HCT116 (cell line): ENCODE measurements around the gene UBE2O. TPM values are rescaled to one million over a fixed set of nuclear protein-coding genes. Genes with fewer than 3 reads are reported as not detected.

ENCODE experiments used
- ATAC-seq: fragments of 200-7000 bp; cut with Tn5 transposase; 2 replicates; pipeline ENCODE4 v1.9.1; 2020; ENCODE audit warnings: mild to moderate bottlenecking, moderate library complexity
- BruUV-seq: library from RNA; stranded (reverse); fragments of 400-500 nt; replicated peaks from 2 replicates; lab custom pipeline; 2021; lab: Mats Ljungman, UMichigan
- CTCF ChIA-PET: fragments of 300-600 bp; sonication (Branson Sonifier 250); formaldehyde crosslinking; loops from one replicate; lab custom pipeline; 2021; ENCODE audit warnings: antibody characterized with exemption; lab: Charles Lee
- POLR2A ChIA-PET: fragments of 300-600, 350-600 bp; sonication (Branson Sonifier 250); formaldehyde crosslinking; loops from one replicate; lab custom pipeline; 2021; ENCODE audit warnings: antibody characterized with exemption; lab: Charles Lee
- RAD21 ChIA-PET, 2 experiments: fragments of 300-600 bp; sonication (Branson Sonifier 250); formaldehyde crosslinking; loops; one replicate each; lab custom pipeline; 2023; ENCODE audit warnings: low total read pairs in 2 of 2; ENCODE audit not compliant: uncharacterized antibody in 2 of 2, unreplicated experiment in 2 of 2, low non-redundant PET in 1 of 2; lab: Charles Lee
- DNase-seq: peaks from one replicate; pipeline ENCODE4 v3.0.0-alpha.2; 2010; ENCODE audit warnings: low read depth, low spot score
- H2AFZ ChIP-seq: fragments of 200-600 bp; shearing (Covaris generic), sonication (generic); 2 replicates; pipeline ENCODE4 v1.6.1; 2017; ENCODE audit warnings: low read depth, mixed run types, mixed read lengths, antibody characterized with exemption, low read length; ENCODE audit not compliant: poor library complexity, severe bottlenecking
- H3K27ac ChIP-seq: 2 replicates; pipeline ENCODE4 v1.5.1; 2012; ENCODE audit warnings: low read depth, low read length
- H3K27me3 ChIP-seq: fragments of 200-600 bp; sonication (generic); 2 replicates; pipeline ENCODE4 v1.6.1; 2016; ENCODE audit warnings: mixed run types, low read length, mixed read lengths; ENCODE audit not compliant: insufficient read depth
- H3K36me3 ChIP-seq, 2 experiments: fragments of 200-500 bp in 1 of 2; fragments of 200-600 bp in 1 of 2; sonication (Bioruptor generic) in 1 of 2; sonication (generic) in 1 of 2; 2 replicates each; pipeline versions ENCODE4 v1.5.1 to v1.6.1; 2014 to 2016; ENCODE audit warnings: low read length in 2 of 2, inconsistent platforms in 1 of 2, mixed read lengths in 1 of 2, mixed run types in 1 of 2; ENCODE audit not compliant: insufficient read depth in 2 of 2, control insufficient read depth in 1 of 2
- H3K4me1 ChIP-seq, 2 experiments: fragments of 200-600 bp in 1 of 2; sonication (generic) in 1 of 2; 2 replicates each; pipeline versions ENCODE4 v1.5.1 to v1.6.1; 2012 to 2017; ENCODE audit warnings: low read length in 2 of 2, inconsistent platforms in 1 of 2, mild to moderate bottlenecking in 1 of 2, mixed read lengths in 1 of 2, mixed run types in 1 of 2, moderate library complexity in 1 of 2; ENCODE audit not compliant: insufficient read depth in 2 of 2, control insufficient read depth in 1 of 2
- H3K4me2 ChIP-seq: fragments of 200-600 bp; sonication (generic); 2 replicates; pipeline ENCODE4 v1.6.1; 2017; ENCODE audit warnings: mixed run types, low read length, mixed read lengths
- H3K4me3 ChIP-seq, 2 experiments: fragments of 200-600 bp in 1 of 2; sonication (generic) in 1 of 2; replicated peaks in 1 of 2; 2 replicates each; pipeline ENCODE4 v1.5.1; 2011 to 2016; ENCODE audit warnings: low read length in 2 of 2, control low read depth in 1 of 2, low read depth in 1 of 2, mild to moderate bottlenecking in 1 of 2, mixed read lengths in 1 of 2, mixed run types in 1 of 2
- H3K79me2 ChIP-seq: fragments of 200-600 bp; sonication (generic); 2 replicates; pipeline ENCODE4 v1.6.1; 2017; ENCODE audit warnings: mild to moderate bottlenecking, mixed run types, low read length, moderate library complexity, mixed read lengths; ENCODE audit not compliant: insufficient read depth
- H3K9ac ChIP-seq: fragments of 200-600 bp; sonication (generic); 2 replicates; pipeline ENCODE4 v1.6.1; 2016; ENCODE audit warnings: low read length, mixed read lengths
- H3K9me2 ChIP-seq: fragments of 200-600 bp; sonication (generic), shearing (Covaris generic); 2 replicates; pipeline ENCODE4 v1.6.1; 2017; ENCODE audit warnings: mixed run types, mild to moderate bottlenecking, moderate library complexity; ENCODE audit not compliant: insufficient read depth
- H3K9me3 ChIP-seq, 2 experiments: fragments of 200-500 bp in 1 of 2; fragments of 200-600 bp in 1 of 2; sonication (Bioruptor generic) in 1 of 2; sonication (generic) in 1 of 2; 2 replicates each; pipeline ENCODE4 v1.6.1; 2014 to 2017; ENCODE audit warnings: low read length in 2 of 2, mixed read lengths in 2 of 2, inconsistent platforms in 1 of 2, low read depth in 1 of 2, mild to moderate bottlenecking in 1 of 2, mixed run types in 1 of 2, moderate library complexity in 1 of 2; ENCODE audit not compliant: control insufficient read depth in 1 of 2, insufficient read depth in 1 of 2
- H4K20me1 ChIP-seq: fragments of 200-600 bp; sonication (generic), shearing (Covaris generic); 2 replicates; pipeline ENCODE4 v1.6.1; 2017; ENCODE audit warnings: mixed run types, mild to moderate bottlenecking, moderate library complexity; ENCODE audit not compliant: insufficient read depth
- CEBPB ChIP-seq: IDR thresholded peaks from 2 replicates; pipeline ENCODE4 v1.6.1; 2012; ENCODE audit warnings: low read depth
- EZH2 ChIP-seq: fragments of 200-600 bp; sonication (generic); IDR thresholded peaks from 2 replicates; pipeline ENCODE4 v1.6.1; 2017; ENCODE audit warnings: antibody characterized with exemption, mixed run types
- EZH2phosphoT487 ChIP-seq: fragments of 200-600 bp; IDR thresholded peaks from 2 replicates; pipeline ENCODE4 v1.6.1; 2018; ENCODE audit warnings: antibody characterized with exemption, borderline replicate concordance
- JUND ChIP-seq: IDR thresholded peaks from 2 replicates; pipeline ENCODE4 v1.6.1; 2012
- POLR2A ChIP-seq: IDR thresholded peaks from 2 replicates; pipeline ENCODE4 v1.7.0; 2011; ENCODE audit warnings: borderline replicate concordance; ENCODE audit not compliant: insufficient read depth, insufficient read length; ENCODE audit errors: extremely low read depth
- POLR2AphosphoS5 ChIP-seq: IDR thresholded peaks from 2 replicates; pipeline ENCODE4 v1.6.1; 2011; ENCODE audit warnings: mild to moderate bottlenecking, low read depth, low read length, moderate library complexity
- SP1 ChIP-seq: IDR thresholded peaks from 2 replicates; pipeline ENCODE4 v1.6.1; 2012; ENCODE audit warnings: low read depth
- SRF ChIP-seq: IDR thresholded peaks from 2 replicates; pipeline ENCODE4 v1.6.1; 2012; ENCODE audit warnings: low read depth
- YY1 ChIP-seq: IDR thresholded peaks from 2 replicates; pipeline ENCODE4 v1.6.1; 2011; ENCODE audit warnings: low read length, low read depth, moderate library complexity, mild to moderate bottlenecking; ENCODE audit not compliant: insufficient replicate concordance; ENCODE audit errors: extremely low read depth
- ZFX ChIP-seq: fragments of 450-650 bp; IDR thresholded peaks from 2 replicates; pipeline ENCODE4 v1.6.1; 2017
- intact Hi-C: fragments of 100-400 bp; cut with micrococcal nuclease; formaldehyde crosslinking; loops from 2 replicates; pipeline ENCODE4 v1.10.0; 2022
- total RNA-seq: library from RNA; stranded (reverse); gene quantifications from one replicate; pipeline ENCODE4 v1.2.1, GENCODE V29; 2021; ENCODE audit not compliant: unreplicated experiment

The UBE2O gene
- total RNA-seq, 1 experiment from 2014 or later: 59.1 TPM

DNA sequence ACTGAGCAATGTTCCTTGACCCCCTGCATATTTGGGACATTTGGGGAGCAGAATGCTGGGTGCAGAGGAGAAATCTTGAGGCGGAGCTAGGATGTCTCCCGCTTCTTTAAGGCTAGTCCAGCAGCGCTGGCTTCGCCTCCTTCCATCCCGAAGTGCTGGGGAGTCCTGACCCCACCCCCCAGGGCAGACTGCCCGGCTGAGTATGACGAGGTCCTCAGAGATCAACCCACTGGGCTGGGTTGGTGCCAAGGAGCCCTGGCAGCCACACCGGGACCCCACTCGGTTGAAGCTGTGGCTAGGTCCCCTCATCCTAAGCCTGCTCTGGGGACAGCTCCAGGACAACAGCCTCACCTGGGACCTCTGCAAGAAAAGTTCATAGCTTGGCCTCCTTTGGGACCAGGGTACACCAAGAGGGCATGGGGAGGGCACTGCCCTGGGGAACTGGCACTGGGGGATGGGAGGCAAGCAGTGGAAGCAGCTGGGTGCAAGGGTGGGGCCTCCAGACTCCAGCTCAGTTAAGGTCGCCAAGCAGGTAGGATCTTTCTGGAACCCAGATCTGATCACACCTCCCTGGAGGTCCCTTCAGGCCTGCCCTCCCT lies 37.3 kb upstream of the UBE2O start:
- H4K20me1 ChIP-seq: no peaks in the 10 kb centered on the region
- H3K9ac ChIP-seq: no peak overlapping the region
- BruUV-seq: no TSS peak
- H3K9me3 ChIP-seq: no peaks in the 10 kb centered on the region
- no peak overlapping the region for H3K27ac ChIP-seq
- H3K4me3 ChIP-seq: no peak overlapping the region
- H3K4me2 ChIP-seq: no peak overlapping the region
- POLR2A ChIA-PET: interaction anchor here (1.0 to 2.0 kb wide), 2 partner anchors 10 to 13 kb away, joined by 3 to 7 read pairs; partner anchors contain the start of gene RHBDF2
- DNase-seq (no peak), ATAC-seq (no peak)
- intact Hi-C loops: no loop called here
- H3K9me2 ChIP-seq: no peaks in the 10 kb centered on the region
- CTCF ChIA-PET: interaction anchor here (1.7 kb wide), 1 partner anchor 33 kb away, joined by 4 read pairs; no protein-coding TSS in a partner anchor
- no peaks in the 10 kb centered on the region for H3K27me3 ChIP-seq
- TF ChIP-seq POLR2AphosphoS5 (no peak), SP1 (no peak)
- H3K79me2 ChIP-seq: no peaks in the 10 kb centered on the region; the same call in 1 of the 2 replicates
- H2AFZ ChIP-seq: no peak overlapping the region
- RAD21 ChIA-PET: no interaction called here
- peaks cover 17 to 56% of the 10 kb centered on the region in 2 experiments for H3K4me1 ChIP-seq
- H3K36me3 ChIP-seq: peaks cover 3 to 5% of the 10 kb centered on the region in 2 experiments; a peak in 1 of 4 replicates

DNA sequence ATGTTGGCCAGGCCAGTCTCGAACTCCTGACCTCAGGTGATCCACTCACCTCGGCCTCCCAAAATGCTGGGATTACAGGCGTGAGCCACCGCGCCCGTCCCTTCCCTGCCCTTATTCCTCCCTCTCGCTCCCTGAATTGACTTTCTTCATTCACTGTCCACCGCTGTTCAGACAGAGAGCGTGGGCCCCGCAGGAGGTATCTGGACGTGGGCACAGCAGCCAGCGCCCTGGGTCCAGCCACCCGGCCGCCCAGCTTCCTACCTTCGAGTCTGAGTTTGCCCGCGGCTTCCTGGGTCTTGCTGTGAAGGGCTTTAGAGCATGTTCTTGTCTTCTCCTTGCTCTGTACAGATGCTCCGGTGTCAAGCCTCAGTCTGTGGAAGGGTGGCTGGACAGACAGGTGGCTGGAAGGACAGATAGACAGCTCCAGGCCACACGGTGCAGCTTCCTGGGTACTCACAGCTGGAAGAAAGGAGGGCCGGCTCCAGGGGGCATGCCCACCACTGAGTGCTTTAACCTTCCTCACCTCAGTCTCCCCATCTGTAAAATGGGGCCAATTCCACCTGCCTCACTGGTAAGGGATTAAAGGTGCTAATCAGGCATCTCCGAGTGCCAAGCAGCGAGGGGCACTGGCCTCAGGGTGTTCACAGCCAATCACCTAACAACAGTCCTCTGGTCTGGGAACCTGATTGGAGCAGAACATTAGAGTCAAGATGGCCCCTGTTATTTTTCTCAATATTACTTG lies 34.7 kb upstream of the UBE2O start:
- Histone ChIP-seq H3K4me1 (peaks cover 25 to 61% of the 10 kb centered on the region in 2 experiments), H4K20me1 (no peaks in the 10 kb centered on the region), H3K9ac (no peak overlapping the region), H3K27ac (no peak overlapping the region), H3K4me3 (no peak overlapping the region), H3K36me3 (peaks cover 3 to 5% of the 10 kb centered on the region in 2 experiments; a peak in 1 of 4 replicates), H3K4me2 (no peak overlapping the region), H3K9me2 (no peaks in the 10 kb centered on the region), H3K79me2 (no peaks in the 10 kb centered on the region; the same call in 1 of the 2 replicates), H2AFZ (no peak overlapping the region), H3K27me3 (no peaks in the 10 kb centered on the region), H3K9me3 (no peaks in the 10 kb centered on the region)
- ATAC-seq (no peak), DNase-seq (no peak)
- no peak for TF ChIP-seq SRF
- TF ChIP-seq EZH2: no peak
- TF ChIP-seq POLR2A: no peak
- TF ChIP-seq YY1: no peak
- no peak for TF ChIP-seq CEBPB
- no peak for TF ChIP-seq ZFX
- TF ChIP-seq EZH2phosphoT487: no peak
- TF ChIP-seq JUND: no peak
- RAD21 ChIA-PET: no interaction called here
- intact Hi-C loops: no loop called here
- CTCF ChIA-PET: interaction anchor here (0.7 to 1.4 kb wide), 2 partner anchors 76 to 214 kb away, joined by 3 to 4 read pairs; no protein-coding TSS in a partner anchor
- POLR2A ChIA-PET: no interaction called here
- TSS peak; percentile 27 for BruUV-seq
